GM23338 (cell line): ENCODE measurements around the gene NUP153. TPM values are rescaled to one million over a fixed set of nuclear protein-coding genes. Genes with fewer than 3 reads are reported as not detected.

Experiments used
- ATAC-seq: fragments of 200-7000 bp; cut with Tn5 transposase; 3 replicates; pipeline ENCODE4 v1.9.1; 2020
- DNase-seq: peaks from one replicate; pipeline ENCODE4 v3.0.0-alpha.2; 2015; ENCODE audit warnings: low spot score
- H2AFZ ChIP-seq: fragments of 200-600 bp; sonication (generic); 2 replicates; pipeline ENCODE4 v1.8.0; 2016; ENCODE audit warnings: antibody characterized with exemption, mild to moderate bottlenecking, moderate library complexity
- H3F3A ChIP-seq: fragments of 200-600 bp; sonication (generic); replicated peaks from 2 replicates; pipeline ENCODE4 v1.8.0; 2017; ENCODE audit warnings: antibody characterized with exemption, mixed run types, low read depth
- H3K27ac ChIP-seq: fragments of 200-600 bp; sonication (generic); 2 replicates; pipeline ENCODE4 v1.6.1; 2016; ENCODE audit warnings: low read depth
- H3K27me3 ChIP-seq: fragments of 200-600 bp; sonication (generic); 2 replicates; pipeline ENCODE4 v1.8.0; 2016; ENCODE audit warnings: mild to moderate bottlenecking, mixed run types, moderate library complexity; ENCODE audit not compliant: insufficient read depth
- H3K36me3 ChIP-seq: fragments of 200-600 bp; sonication (generic); 2 replicates; pipeline ENCODE4 v1.8.0; 2016; ENCODE audit warnings: mild to moderate bottlenecking; ENCODE audit not compliant: insufficient read depth
- H3K4me1 ChIP-seq: fragments of 200-600 bp; sonication (generic); 2 replicates; pipeline ENCODE4 v1.8.0; 2016; ENCODE audit warnings: mild to moderate bottlenecking, moderate library complexity; ENCODE audit not compliant: insufficient read depth
- H3K4me2 ChIP-seq: fragments of 200-600 bp; sonication (generic); 2 replicates; pipeline ENCODE4 v1.7.1; 2017; ENCODE audit warnings: mixed run types
- H3K4me3 ChIP-seq: fragments of 200-600 bp; sonication (generic); 2 replicates; pipeline ENCODE4 v1.6.1; 2016; ENCODE audit warnings: mixed run types
- H3K79me2 ChIP-seq: fragments of 200-600 bp; sonication (generic); replicated peaks from 2 replicates; pipeline ENCODE4 v1.8.0; 2017; ENCODE audit warnings: mild to moderate bottlenecking; ENCODE audit not compliant: insufficient read depth
- H3K9me2 ChIP-seq: fragments of 200-600 bp; sonication (generic); 2 replicates; pipeline ENCODE4 v1.8.0; 2017; ENCODE audit not compliant: insufficient read depth
- H4K20me1 ChIP-seq: fragments of 200-600 bp; sonication (generic); replicated peaks from 2 replicates; pipeline ENCODE4 v1.8.0; 2017; ENCODE audit warnings: mild to moderate bottlenecking; ENCODE audit not compliant: insufficient read depth
- H3K27ac Mint-ChIP-seq: 2 replicates; pipeline ENCODE4 v1.8.0; 2020; ENCODE audit warnings: inconsistent platforms, mild to moderate bottlenecking, moderate library complexity, mixed read lengths
- H3K27me3 Mint-ChIP-seq: 3 replicates; pipeline ENCODE4 v1.8.0; 2022; ENCODE audit warnings: low read depth, mild to moderate bottlenecking, moderate library complexity, mixed read lengths, inconsistent platforms; ENCODE audit not compliant: insufficient read depth, poor library complexity
- H3K36me3 Mint-ChIP-seq: 3 replicates; pipeline ENCODE4 v1.8.0; 2021; ENCODE audit warnings: low read depth, mild to moderate bottlenecking, inconsistent platforms, moderate library complexity, mixed read lengths
- H3K4me1 Mint-ChIP-seq: 3 replicates; pipeline ENCODE4 v1.8.0; 2020; ENCODE audit warnings: mild to moderate bottlenecking, inconsistent platforms, mixed read lengths
- H3K4me3 Mint-ChIP-seq: 3 replicates; pipeline ENCODE4 v1.8.0; 2021; ENCODE audit warnings: moderate library complexity, mild to moderate bottlenecking, inconsistent platforms, mixed read lengths
- H3K9me3 Mint-ChIP-seq: 3 replicates; pipeline ENCODE4 v1.8.0; 2020; ENCODE audit warnings: moderate library complexity, mild to moderate bottlenecking, inconsistent platforms, mixed read lengths
- CREB1 ChIP-seq: fragments of 250-450 bp; sonication (Bioruptor Pico); IDR thresholded peaks from 2 replicates; pipeline ENCODE4 v1.5.0; 2020; ENCODE audit warnings: low read depth, mild to moderate bottlenecking, moderate library complexity
- CTCF ChIP-seq, 2 experiments: fragments of 200-600 bp in 1 of 2; sonication (generic) in 1 of 2; conservative IDR thresholded peaks; 2 replicates each; pipeline versions ENCODE4 v1.5.1 to v1.6.1; 2016 to 2017; ENCODE audit warnings: antibody characterized with exemption in 2 of 2, low read depth in 2 of 2, mild to moderate bottlenecking in 2 of 2, moderate library complexity in 1 of 2
- ETS1 ChIP-seq: IDR thresholded peaks from 2 replicates; pipeline ENCODE4 v1.6.1; 2016; ENCODE audit warnings: antibody characterized with exemption
- EZH2 ChIP-seq: fragments of 200-600 bp; sonication (generic); IDR thresholded peaks from one replicate; pipeline ENCODE4 v1.8.0; 2017; ENCODE audit warnings: antibody characterized with exemption, mild to moderate bottlenecking, low read depth; ENCODE audit not compliant: unreplicated experiment
- EZH2phosphoT487 ChIP-seq: fragments of 200-600 bp; sonication (generic); IDR thresholded peaks from one replicate; pipeline ENCODE4 v1.8.1; 2018; ENCODE audit warnings: antibody characterized with exemption; ENCODE audit not compliant: unreplicated experiment
- JUNB ChIP-seq: IDR thresholded peaks from one replicate; pipeline ENCODE4 v1.6.1; 2016; ENCODE audit warnings: antibody characterized with exemption; ENCODE audit not compliant: unreplicated experiment
- NANOG ChIP-seq: IDR thresholded peaks from 2 replicates; pipeline ENCODE4 v1.6.1; 2016; ENCODE audit warnings: antibody characterized with exemption, borderline replicate concordance
- POLR2AphosphoS5 ChIP-seq: IDR thresholded peaks from 2 replicates; pipeline ENCODE4 v1.6.1; 2016; ENCODE audit warnings: antibody characterized with exemption, low read depth
- STAT1 ChIP-seq: IDR thresholded peaks from one replicate; pipeline ENCODE4 v1.6.1; 2016; ENCODE audit warnings: antibody characterized with exemption; ENCODE audit not compliant: unreplicated experiment
- ZNF114 ChIP-seq: fragments of 250-450 bp; sonication (Bioruptor Pico); IDR thresholded peaks from 2 replicates; pipeline ENCODE4 v1.5.0; 2020; ENCODE audit warnings: mild to moderate bottlenecking, moderate library complexity
- ZNF331 ChIP-seq: fragments of 250-450 bp; sonication (Bioruptor Pico); IDR thresholded peaks from 2 replicates; pipeline ENCODE4 v1.5.0; 2020; ENCODE audit warnings: low read depth, mild to moderate bottlenecking, moderate library complexity
- ZNF462 ChIP-seq: fragments of 250-450 bp; sonication (Bioruptor Pico); IDR thresholded peaks from 2 replicates; pipeline ENCODE4 v1.5.0; 2020; ENCODE audit warnings: mild to moderate bottlenecking, moderate library complexity
- polyA plus RNA-seq: library from polyadenylated mRNA; unstranded; fragments of >200 nt; fragmentation: Nextera tagmentation; extraction: Ambion mirVana; gene quantifications from 2 replicates; pipeline ENCODE4 v1.2.1, GENCODE V29; 2016
- total RNA-seq: library from RNA; depleted of rRNA; stranded (reverse); fragments of >200 nt; shearing (Covaris generic); gene quantifications from 2 replicates; pipeline ENCODE4 v1.2.3, GENCODE V29; 2014

Gene NUP153
- total and polyA plus RNA-seq, 2 experiments from 2014 or later: 23.8 to 88.4 TPM

GRCh38 chr6:17653198-17653882 lies 53.4 kb downstream of the NUP153 start (continued):
- no peak for TF ChIP-seq ETS1
- TF ChIP-seq ZNF462 (CRISPR knock-in tag): no peak
- TF ChIP-seq CREB1: no peak

GRCh38 chr6:17650656-17651309 lies 55.9 kb downstream of the NUP153 start:
- H3K27me3 Mint-ChIP-seq: peaks cover 2% of the 10 kb centered on the region
- no peak for DNase-seq
- H3K79me2 ChIP-seq: peaks cover 32% of the 10 kb centered on the region
- no peak overlapping the region for H3K4me3 ChIP-seq
- peaks cover 12% of the 10 kb centered on the region for H4K20me1 ChIP-seq
- H3K27ac Mint-ChIP-seq: no peak overlapping the region
- peaks cover 71% of the 10 kb centered on the region for H3K36me3 Mint-ChIP-seq
- H3K4me1 ChIP-seq: no peaks in the 10 kb centered on the region
- H3K36me3 ChIP-seq: peaks cover 51% of the 10 kb centered on the region
- no peak for ATAC-seq
- no peak overlapping the region for H3K27ac ChIP-seq
- no peaks in the 10 kb centered on the region; the same call in 1 of the 2 replicates for H3F3A ChIP-seq
- no peak overlapping the region for H3K4me3 Mint-ChIP-seq
- H3K4me2 ChIP-seq: no peak overlapping the region
- no peaks in the 10 kb centered on the region for H3K9me2 ChIP-seq
- no peaks in the 10 kb centered on the region for H3K4me1 Mint-ChIP-seq
- no peaks in the 10 kb centered on the region for H3K27me3 ChIP-seq
- H2AFZ ChIP-seq: no peak overlapping the region
- no peaks in the 10 kb centered on the region for H3K9me3 Mint-ChIP-seq
- TF ChIP-seq ZNF331 (CRISPR knock-in tag): no peak
- no peak for TF ChIP-seq STAT1
- no peak for TF ChIP-seq ETS1
- no peak for TF ChIP-seq CTCF (conservative IDR thresholded peaks at IDR 0.05; ENCODE audit: low read depth in 2 of 2)
- TF ChIP-seq EZH2: no peak
- no peak for TF ChIP-seq POLR2AphosphoS5
- TF ChIP-seq JUNB: no peak
- no peak for TF ChIP-seq CREB1
- TF ChIP-seq ZNF114 (CRISPR knock-in tag): no peak
- no peak for TF ChIP-seq NANOG
- TF ChIP-seq EZH2phosphoT487: no peak
